Measurements from ENCODE around the gene CALB2. TPM values are rescaled to one million over a fixed set of nuclear protein-coding genes. Genes with fewer than 3 reads are reported as not detected.

The CALB2 gene
- total RNA-seq, 1 donor from 2014 or later, result 1.6 TPM

- H3K27ac ChIP-seq, result no peak overlapping the region
- ATAC-seq, result no peak
- peaks cover 25% of the 10 kb centered on the region for H3K27me3 ChIP-seq (ENCODE audit: low read depth)
- intact Hi-C loops (cut with DNase I), result no loop called here
- TF ChIP-seq, protein P1, sequence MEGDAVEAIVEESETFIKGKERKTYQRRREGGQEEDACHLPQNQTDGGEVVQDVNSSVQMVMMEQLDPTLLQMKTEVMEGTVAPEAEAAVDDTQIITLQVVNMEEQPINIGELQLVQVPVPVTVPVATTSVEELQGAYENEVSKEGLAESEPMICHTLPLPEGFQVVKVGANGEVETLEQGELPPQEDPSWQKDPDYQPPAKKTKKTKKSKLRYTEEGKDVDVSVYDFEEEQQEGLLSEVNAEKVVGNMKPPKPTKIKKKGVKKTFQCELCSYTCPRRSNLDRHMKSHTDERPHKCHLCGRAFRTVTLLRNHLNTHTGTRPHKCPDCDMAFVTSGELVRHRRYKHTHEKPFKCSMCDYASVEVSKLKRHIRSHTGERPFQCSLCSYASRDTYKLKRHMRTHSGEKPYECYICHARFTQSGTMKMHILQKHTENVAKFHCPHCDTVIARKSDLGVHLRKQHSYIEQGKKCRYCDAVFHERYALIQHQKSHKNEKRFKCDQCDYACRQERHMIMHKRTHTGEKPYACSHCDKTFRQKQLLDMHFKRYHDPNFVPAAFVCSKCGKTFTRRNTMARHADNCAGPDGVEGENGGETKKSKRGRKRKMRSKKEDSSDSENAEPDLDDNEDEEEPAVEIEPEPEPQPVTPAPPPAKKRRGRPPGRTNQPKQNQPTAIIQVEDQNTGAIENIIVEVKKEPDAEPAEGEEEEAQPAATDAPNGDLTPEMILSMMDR (IDR thresholded peaks at IDR 0.05), result peak; percentile 42
- H3K4me1 ChIP-seq, result no peaks in the 10 kb centered on the region
- H3K36me3 ChIP-seq, result no peaks in the 10 kb centered on the region
- DNase-seq, result no peak
- H3K9me3 ChIP-seq, result no peaks in the 10 kb centered on the region
- no peak overlapping the region for H3K4me3 ChIP-seq
Observed at GRCh38 chr16:71421911-71422310, 63.4 kb downstream of the CALB2 start.

DNA sequence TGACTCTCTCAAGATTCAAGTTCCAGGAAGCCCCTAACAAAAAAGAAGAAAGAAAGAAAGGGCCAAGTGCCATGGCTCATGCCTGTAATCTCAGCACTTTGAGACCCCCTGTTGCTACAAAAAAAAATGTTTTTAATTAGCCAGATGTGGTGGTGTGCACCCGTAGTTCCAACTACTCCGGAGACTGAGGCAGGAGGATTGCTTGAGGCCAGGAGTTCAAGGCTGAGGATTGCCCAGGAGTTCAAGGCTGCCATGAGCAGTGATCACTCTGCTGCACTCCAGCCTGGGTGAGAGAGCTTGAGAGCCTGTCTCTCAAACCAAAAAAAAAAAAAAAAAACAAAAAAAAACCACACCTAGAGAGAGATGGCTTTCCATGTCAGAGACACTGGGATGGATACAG lies 64.5 kb downstream of the CALB2 start:
- Histone ChIP-seq H3K36me3 (no peaks in the 10 kb centered on the region), H3K27ac (no peak overlapping the region), H3K4me1 (no peaks in the 10 kb centered on the region), H3K27me3 (ENCODE audit: low read depth) (peaks cover 25% of the 10 kb centered on the region), H3K4me3 (no peak overlapping the region), H3K9me3 (no peaks in the 10 kb centered on the region)
- TF ChIP-seq, protein P1 (IDR thresholded peaks at IDR 0.05), result no peak
- ATAC-seq (no peak), DNase-seq (no peak)
- intact Hi-C loops (cut with DNase I), result no loop called here

GRCh38 chr16:71423865-71424264 lies 65.3 kb downstream of the CALB2 start:
- H3K4me3 ChIP-seq, result no peak overlapping the region
- no peaks in the 10 kb centered on the region for H3K9me3 ChIP-seq
- ATAC-seq, result no peak
- H3K27me3 ChIP-seq (ENCODE audit: low read depth), result peaks cover 26% of the 10 kb centered on the region
- intact Hi-C loops (cut with DNase I), result no loop called here
- no peak for DNase-seq
- TF ChIP-seq, protein P1 (IDR thresholded peaks at IDR 0.05), result no peak
- H3K36me3 ChIP-seq, result no peaks in the 10 kb centered on the region
- H3K27ac ChIP-seq, result no peak overlapping the region
- no peaks in the 10 kb centered on the region for H3K4me1 ChIP-seq

DNA sequence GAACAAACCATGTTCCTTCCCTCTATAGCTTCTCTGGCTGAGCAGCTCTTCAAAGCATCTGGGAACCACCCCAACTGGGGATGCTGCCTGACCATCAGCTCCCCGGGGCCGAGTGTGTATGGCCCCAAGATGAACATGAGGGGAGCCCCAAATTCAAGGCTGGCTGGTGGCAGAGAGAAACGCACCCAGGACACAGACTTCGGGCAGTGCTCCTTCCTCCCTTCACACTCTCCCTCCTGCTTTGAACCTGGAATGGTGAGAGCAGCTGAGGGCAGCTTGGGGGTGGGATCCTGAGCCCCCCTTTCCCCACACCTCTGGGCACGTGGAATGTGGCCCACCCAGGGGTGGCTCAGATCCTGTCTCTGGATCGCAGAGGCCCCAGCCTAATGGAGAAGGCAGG lies 66.1 kb downstream of the CALB2 start:
- Histone ChIP-seq H3K4me1 (no peaks in the 10 kb centered on the region), H3K4me3 (no peak overlapping the region), H3K36me3 (no peaks in the 10 kb centered on the region), H3K9me3 (no peaks in the 10 kb centered on the region), H3K27ac (no peak overlapping the region), H3K27me3 (ENCODE audit: low read depth) (peaks cover 32% of the 10 kb centered on the region)
- intact Hi-C loops (cut with DNase I), result no loop called here
- ATAC-seq (no peak), DNase-seq (no peak)
- TF ChIP-seq, protein P1 (IDR thresholded peaks at IDR 0.05), result no peak

DNA sequence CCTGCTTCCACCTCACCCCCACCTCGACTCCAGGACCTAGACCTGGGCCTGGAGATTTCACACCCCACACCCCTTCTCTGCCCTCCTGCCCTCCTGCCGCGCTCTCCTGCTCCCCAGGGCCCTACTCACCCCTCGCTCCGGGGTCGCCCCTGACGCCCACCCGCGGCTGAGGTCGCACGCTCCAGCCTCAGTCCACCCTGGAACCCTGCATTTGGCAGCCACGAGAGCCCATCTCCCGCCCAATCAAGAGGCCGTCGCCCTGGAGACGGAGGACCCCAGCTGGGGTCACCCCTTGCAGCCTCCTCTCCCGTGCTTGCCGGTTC lies 67.2 kb downstream of the CALB2 start:
- H3K4me3 ChIP-seq, result no peak overlapping the region
- H3K9me3 ChIP-seq, result no peaks in the 10 kb centered on the region
- TF ChIP-seq, protein P1 (IDR thresholded peaks at IDR 0.05), result no peak
- peaks cover 32% of the 10 kb centered on the region for H3K27me3 ChIP-seq (ENCODE audit: low read depth)
- ATAC-seq, result no peak
- H3K27ac ChIP-seq, result no peak overlapping the region
- H3K4me1 ChIP-seq, result no peaks in the 10 kb centered on the region
- intact Hi-C loops (cut with DNase I), result no loop called here
- no peaks in the 10 kb centered on the region for H3K36me3 ChIP-seq
- no peak for DNase-seq

All from lower lobe of right lung (tissue), 2 donors.